HG03045 (cell line): ENCODE results near the gene RBMY1D.
"Not testable (repeated sequence)": the region's sequence is repeated elsewhere in the genome, so short reads cannot be mapped to it uniquely, and the experiment has no call there.

Experiments used
- ATAC-seq: cut with Tn5 transposase; IDR thresholded peaks from one replicate; pipeline ENCODE4 v1.9.1; 2021; ENCODE audit warnings: mild to moderate bottlenecking, moderate library complexity; ENCODE audit not compliant: unreplicated experiment

The RBMY1D gene

GRCh38 chrY:21894426-21894825 is at the start of gene RBMY1D:
RBMY1D (minus strand) TSS chrY:21894526; CDS start chrY:21892513, 2,013 bp downstream.
- ATAC-seq: not testable (repeated sequence)

DNA sequence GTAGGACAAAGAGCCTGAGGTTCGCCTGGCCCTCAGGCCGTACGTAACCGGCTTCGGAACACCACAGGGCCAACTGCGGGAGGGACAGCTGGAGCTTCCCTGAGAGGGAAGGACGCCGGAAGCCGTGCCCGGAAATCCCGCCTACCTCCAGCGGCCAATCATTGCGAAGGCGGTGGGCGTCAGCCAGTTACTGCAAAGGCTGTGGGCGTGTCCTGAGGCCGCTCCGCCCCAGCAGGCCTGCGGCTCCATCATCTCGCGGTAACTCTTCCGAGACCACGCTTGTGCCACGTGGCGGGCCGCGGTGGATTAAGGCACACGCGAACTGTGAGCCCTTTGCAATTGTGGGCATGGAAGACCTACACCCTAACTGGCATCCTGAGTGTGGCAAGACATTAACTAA is 23.6 kb upstream of the RBMY1D start, which contains the start of gene RBMY1E:
Gene RBMY1E (minus strand): TSS at position 101 of the 400 bp plus-strand sequence. CDS start 1,978 bp downstream, outside the sequence.
- ATAC-seq: not testable (repeated sequence)

DNA sequence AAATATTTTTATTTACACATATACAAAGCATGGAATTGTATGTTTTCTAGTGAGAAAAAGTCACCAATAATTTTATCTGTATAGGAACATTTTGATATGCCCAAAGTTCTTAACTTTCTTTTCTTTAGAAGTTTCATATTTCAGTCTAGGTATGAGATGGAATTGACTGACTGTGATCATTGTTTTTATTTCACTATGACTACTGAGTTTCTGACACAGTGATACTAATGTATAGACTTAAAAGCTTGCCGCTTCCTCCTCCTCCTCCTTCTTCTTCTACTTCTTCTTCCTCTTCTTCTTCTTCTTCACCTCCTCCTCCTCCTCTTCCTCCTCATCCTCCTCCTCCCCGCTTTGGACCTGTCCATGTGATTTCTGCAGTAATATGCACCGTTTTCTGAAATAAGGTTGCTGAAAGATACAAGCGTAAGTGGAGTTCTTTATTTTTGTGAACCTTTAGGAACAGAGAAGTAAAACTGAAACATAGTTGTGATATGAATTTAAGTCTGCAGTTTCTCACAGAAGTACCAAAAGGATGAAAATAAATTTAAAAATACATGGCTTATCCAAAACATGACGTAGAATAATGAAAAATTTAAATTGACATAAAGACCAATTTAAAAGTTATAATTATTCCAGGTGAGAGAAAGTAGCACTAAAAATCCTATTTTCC is 24.8 kb downstream of the RBMY1D start:
- peak; percentile 50 for ATAC-seq

- no peak for ATAC-seq
Observed at GRCh38 chrY:21845481-21845880, 48.8 kb downstream of the RBMY1D start.

- no peak for ATAC-seq
Observed at GRCh38 chrY:21842090-21842489, 52.2 kb downstream of the RBMY1D start.

DNA sequence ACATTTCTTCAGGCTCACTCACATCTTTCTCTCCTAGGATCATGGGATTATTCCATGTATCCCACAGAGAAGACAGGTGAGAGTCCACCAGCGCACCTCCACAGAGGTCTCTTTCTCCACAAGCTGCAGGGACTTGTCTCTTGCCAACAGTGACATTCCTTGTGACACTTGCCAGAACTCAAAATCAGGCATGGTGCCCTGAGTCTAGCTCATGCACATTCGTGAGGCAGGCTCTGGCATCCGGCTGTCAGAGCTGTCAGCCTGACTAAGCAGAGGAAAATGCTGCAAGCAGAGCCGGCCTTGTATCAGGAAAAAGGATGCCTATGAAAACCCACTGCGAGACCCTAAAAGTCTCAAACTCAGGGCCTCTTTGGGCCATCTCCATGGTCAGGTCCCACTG is 54.8 kb downstream of the RBMY1D start:
- no peak for ATAC-seq

- ATAC-seq: no peak
Observed at GRCh38 chrY:21836343-21836742, 58.0 kb downstream of the RBMY1D start.

GRCh38 chrY:21835052-21835451 is 59.3 kb downstream of the RBMY1D start:
- ATAC-seq: no peak
